Measurements from ENCODE around the gene ZNF487.
A peak's percentile ranks its signal among the peaks of the same experiment; 100 is the strongest.

ZNF487 gene

GRCh38 chr10:43409385-43410109 is 27.4 kb upstream of the ZNF487 start:
- Histone ChIP-seq H3K14ac (ENCODE audit: low read length) (no peak overlapping the region), H2BK12ac (ENCODE audit: low read length) (no peak overlapping the region), H3K18ac (ENCODE audit: low read length) (peak overlapping the region; percentile 39), H2AFZ (ENCODE audit: low read length) (peak overlapping the region; percentile 99), H3K4me2 (ENCODE audit: insufficient read depth, low read length, poor library complexity, severe bottlenecking) (peak overlapping the region; percentile 42), H3K36me3 (replicated peaks in 1 of 2; ENCODE audit: control insufficient read depth in 2 of 2, insufficient read depth in 2 of 2, low read length in 2 of 2) (peaks cover 2 to 14% of the 10 kb centered on the region in 2 donors), H3K27me3 (ENCODE audit: control insufficient read depth in 3 of 3, insufficient read depth in 3 of 3, low read depth in 1 of 3, low read length in 3 of 3) (no peaks in the 10 kb centered on the region), H3K9me3 (replicated peaks in 1 of 2; ENCODE audit: control insufficient read depth in 2 of 2, insufficient read depth in 1 of 2, low read depth in 1 of 2, low read length in 2 of 2) (peaks cover 0 to 13% of the 10 kb centered on the region in 2 donors), H2AK5ac (ENCODE audit: low read depth, low read length) (no peak overlapping the region), H3K4ac (ENCODE audit: low read length) (no peak overlapping the region), H4K91ac (ENCODE audit: low read depth, low read length, poor library complexity) (no peak overlapping the region), H3K9ac (ENCODE audit: low read depth, low read length, poor library complexity) (no peak overlapping the region), H2BK120ac (ENCODE audit: low read depth, low read length) (peak overlapping the region; percentile 65), H2BK5ac (ENCODE audit: low read length) (no peak overlapping the region), H3K4me1 (ENCODE audit: control insufficient read depth in 2 of 2, insufficient read depth in 1 of 2, low read depth in 1 of 2, low read length in 2 of 2) (peaks cover 3 to 10% of the 10 kb centered on the region in 2 donors), H2BK15ac (ENCODE audit: low read length) (peak overlapping the region; percentile 78), H3K79me1 (ENCODE audit: low read depth, low read length) (peaks cover 6% of the 10 kb centered on the region), H4K8ac (ENCODE audit: low read depth, low read length) (no peak overlapping the region), H3K23ac (ENCODE audit: low read depth, low read length, poor library complexity) (no peak overlapping the region), H3K4me3 (ENCODE audit: low read length in 2 of 2) (peak overlapping the region; percentile 74 to 84), H3K27ac (replicated peaks; ENCODE audit: low read length) (peak overlapping the region; percentile 75)
- no CpG with 5 or more reads among the region's 46 CpGs for WGBS, 2 donors (ENCODE audit: extremely low coverage in 2 of 2, insufficient read length in 2 of 2, insufficient replicate concordance in 1 of 2)
- DNase-seq (ENCODE audit: low spot score) = no peak

- H2AK5ac ChIP-seq (ENCODE audit: low read depth, low read length) = no peak overlapping the region
- peaks cover 0 to 6% of the 10 kb centered on the region in 2 donors for H3K9me3 ChIP-seq (replicated peaks in 1 of 2; ENCODE audit: control insufficient read depth in 2 of 2, insufficient read depth in 1 of 2, low read depth in 1 of 2, low read length in 2 of 2)
- H2BK5ac ChIP-seq (ENCODE audit: low read length) = no peak overlapping the region
- no peak overlapping the region for H4K91ac ChIP-seq (ENCODE audit: low read depth, low read length, poor library complexity)
- no peak overlapping the region for H3K18ac ChIP-seq (ENCODE audit: low read length)
- H3K36me3 ChIP-seq (replicated peaks in 1 of 2; ENCODE audit: control insufficient read depth in 2 of 2, insufficient read depth in 2 of 2, low read length in 2 of 2) = peaks cover 2 to 7% of the 10 kb centered on the region in 2 donors
- no peak overlapping the region for H3K4me2 ChIP-seq (ENCODE audit: insufficient read depth, low read length, poor library complexity, severe bottlenecking)
- H3K23ac ChIP-seq (ENCODE audit: low read depth, low read length, poor library complexity) = no peak overlapping the region
- no peak overlapping the region for H3K27ac ChIP-seq (replicated peaks; ENCODE audit: low read length)
- H3K79me1 ChIP-seq (ENCODE audit: low read depth, low read length) = peaks cover 6% of the 10 kb centered on the region
- H3K9ac ChIP-seq (ENCODE audit: low read depth, low read length, poor library complexity) = no peak overlapping the region
- no peak overlapping the region for H3K4me3 ChIP-seq (ENCODE audit: low read length in 2 of 2)
- no peak overlapping the region for H3K4ac ChIP-seq (ENCODE audit: low read length)
- no peak overlapping the region for H3K14ac ChIP-seq (ENCODE audit: low read length)
- no peak for DNase-seq (ENCODE audit: low spot score)
- H2BK15ac ChIP-seq (ENCODE audit: low read length) = no peak overlapping the region
- H2AFZ ChIP-seq (ENCODE audit: low read length) = no peak overlapping the region
- WGBS, 2 donors (ENCODE audit: extremely low coverage in 2 of 2, insufficient read length in 2 of 2, insufficient replicate concordance in 1 of 2) = no CpG with 5 or more reads among the region's 14 CpGs
- H4K8ac ChIP-seq (ENCODE audit: low read depth, low read length) = no peak overlapping the region
- peaks cover 3 to 10% of the 10 kb centered on the region in 2 donors for H3K4me1 ChIP-seq (ENCODE audit: control insufficient read depth in 2 of 2, insufficient read depth in 1 of 2, low read depth in 1 of 2, low read length in 2 of 2)
- H2BK12ac ChIP-seq (ENCODE audit: low read length) = no peak overlapping the region
- no peak overlapping the region for H2BK120ac ChIP-seq (ENCODE audit: low read depth, low read length)
- H3K27me3 ChIP-seq (ENCODE audit: control insufficient read depth in 3 of 3, insufficient read depth in 3 of 3, low read depth in 1 of 3, low read length in 3 of 3) = no peaks in the 10 kb centered on the region
These were observed 26.6 kb upstream of the ZNF487 start for GRCh38 chr10:43410345-43410744.

- DNase-seq (ENCODE audit: low spot score) = no peak
- no peak overlapping the region for H2BK120ac ChIP-seq (ENCODE audit: low read depth, low read length)
- no peak overlapping the region for H3K14ac ChIP-seq (ENCODE audit: low read length)
- no peak overlapping the region for H3K18ac ChIP-seq (ENCODE audit: low read length)
- H2AFZ ChIP-seq (ENCODE audit: low read length) = no peak overlapping the region
- peaks cover 0 to 4% of the 10 kb centered on the region in 2 donors for H3K4me1 ChIP-seq (ENCODE audit: control insufficient read depth in 2 of 2, insufficient read depth in 1 of 2, low read depth in 1 of 2, low read length in 2 of 2)
- H4K8ac ChIP-seq (ENCODE audit: low read depth, low read length) = no peak overlapping the region
- WGBS, 2 donors (ENCODE audit: extremely low coverage in 2 of 2, insufficient read length in 2 of 2, insufficient replicate concordance in 1 of 2) = no CpG with 5 or more reads among the region's 2 CpGs
- no peak overlapping the region for H2BK15ac ChIP-seq (ENCODE audit: low read length)
- no peaks in the 10 kb centered on the region for H3K27me3 ChIP-seq (ENCODE audit: control insufficient read depth in 3 of 3, insufficient read depth in 3 of 3, low read depth in 1 of 3, low read length in 3 of 3)
- H2BK12ac ChIP-seq (ENCODE audit: low read length) = no peak overlapping the region
- H3K27ac ChIP-seq (replicated peaks; ENCODE audit: low read length) = no peak overlapping the region
- peaks cover 0 to 6% of the 10 kb centered on the region in 2 donors for H3K9me3 ChIP-seq (replicated peaks in 1 of 2; ENCODE audit: control insufficient read depth in 2 of 2, insufficient read depth in 1 of 2, low read depth in 1 of 2, low read length in 2 of 2)
- no peak overlapping the region for H3K4me3 ChIP-seq (ENCODE audit: low read length in 2 of 2)
- H4K91ac ChIP-seq (ENCODE audit: low read depth, low read length, poor library complexity) = no peak overlapping the region
- H3K4me2 ChIP-seq (ENCODE audit: insufficient read depth, low read length, poor library complexity, severe bottlenecking) = no peak overlapping the region
- no peak overlapping the region for H2AK5ac ChIP-seq (ENCODE audit: low read depth, low read length)
- H3K23ac ChIP-seq (ENCODE audit: low read depth, low read length, poor library complexity) = no peak overlapping the region
- H3K4ac ChIP-seq (ENCODE audit: low read length) = no peak overlapping the region
- no peaks in the 10 kb centered on the region for H3K36me3 ChIP-seq (replicated peaks in 1 of 2; ENCODE audit: control insufficient read depth in 2 of 2, insufficient read depth in 2 of 2, low read length in 2 of 2)
- peaks cover 6% of the 10 kb centered on the region for H3K79me1 ChIP-seq (ENCODE audit: low read depth, low read length)
- H2BK5ac ChIP-seq (ENCODE audit: low read length) = no peak overlapping the region
- H3K9ac ChIP-seq (ENCODE audit: low read depth, low read length, poor library complexity) = no peak overlapping the region
These were observed 25.4 kb upstream of the ZNF487 start for GRCh38 chr10:43411536-43411935.

GRCh38 chr10:43415544-43415943 is 21.4 kb upstream of the ZNF487 start:
- no peak for DNase-seq (ENCODE audit: low spot score)
- no peak overlapping the region for H3K9ac ChIP-seq (ENCODE audit: low read depth, low read length, poor library complexity)
- no peaks in the 10 kb centered on the region for H3K9me3 ChIP-seq (replicated peaks in 1 of 2; ENCODE audit: control insufficient read depth in 2 of 2, insufficient read depth in 1 of 2, low read depth in 1 of 2, low read length in 2 of 2)
- H3K27me3 ChIP-seq (ENCODE audit: control insufficient read depth in 3 of 3, insufficient read depth in 3 of 3, low read depth in 1 of 3, low read length in 3 of 3) = no peaks in the 10 kb centered on the region
- no CpG with 5 or more reads among the region's 10 CpGs for WGBS, 2 donors (ENCODE audit: extremely low coverage in 2 of 2, insufficient read length in 2 of 2, insufficient replicate concordance in 1 of 2)
- H3K23ac ChIP-seq (ENCODE audit: low read depth, low read length, poor library complexity) = no peak overlapping the region
- H3K4me1 ChIP-seq (ENCODE audit: control insufficient read depth in 2 of 2, insufficient read depth in 1 of 2, low read depth in 1 of 2, low read length in 2 of 2) = no peaks in the 10 kb centered on the region
- no peak overlapping the region for H2BK5ac ChIP-seq (ENCODE audit: low read length)
- H4K8ac ChIP-seq (ENCODE audit: low read depth, low read length) = no peak overlapping the region
- H3K4me3 ChIP-seq (ENCODE audit: low read length in 2 of 2) = no peak overlapping the region
- no peaks in the 10 kb centered on the region for H3K36me3 ChIP-seq (replicated peaks in 1 of 2; ENCODE audit: control insufficient read depth in 2 of 2, insufficient read depth in 2 of 2, low read length in 2 of 2)
- no peak overlapping the region for H3K4ac ChIP-seq (ENCODE audit: low read length)
- no peak overlapping the region for H3K14ac ChIP-seq (ENCODE audit: low read length)
- H3K27ac ChIP-seq (replicated peaks; ENCODE audit: low read length) = no peak overlapping the region
- no peak overlapping the region for H2BK120ac ChIP-seq (ENCODE audit: low read depth, low read length)
- no peak overlapping the region for H3K4me2 ChIP-seq (ENCODE audit: insufficient read depth, low read length, poor library complexity, severe bottlenecking)
- no peak overlapping the region for H3K18ac ChIP-seq (ENCODE audit: low read length)
- no peak overlapping the region for H4K91ac ChIP-seq (ENCODE audit: low read depth, low read length, poor library complexity)
- H3K79me1 ChIP-seq (ENCODE audit: low read depth, low read length) = no peaks in the 10 kb centered on the region
- no peak overlapping the region for H2BK15ac ChIP-seq (ENCODE audit: low read length)
- no peak overlapping the region for H2AK5ac ChIP-seq (ENCODE audit: low read depth, low read length)
- no peak overlapping the region for H2AFZ ChIP-seq (ENCODE audit: low read length)
- no peak overlapping the region for H2BK12ac ChIP-seq (ENCODE audit: low read length)
